DND-41 (cell line): ENCODE data around the gene S100A4.

Experiments used
- EZH2 ChIP-seq: IDR thresholded peaks from 3 replicates; pipeline ENCODE4 v1.6.1; 2012; ENCODE audit warnings: borderline replicate concordance, low read depth, mild to moderate bottlenecking, moderate library complexity, low read length, inconsistent platforms; ENCODE audit not compliant: severe bottlenecking
- TF ChIP-seq, protein P1 (sequence below): IDR thresholded peaks from 2 replicates; pipeline ENCODE4 v1.5.1; 2012; ENCODE audit warnings: borderline replicate concordance, low read length, moderate library complexity, mild to moderate bottlenecking; ENCODE audit not compliant: poor library complexity, severe bottlenecking; ENCODE audit errors: extremely low read depth

DNA sequence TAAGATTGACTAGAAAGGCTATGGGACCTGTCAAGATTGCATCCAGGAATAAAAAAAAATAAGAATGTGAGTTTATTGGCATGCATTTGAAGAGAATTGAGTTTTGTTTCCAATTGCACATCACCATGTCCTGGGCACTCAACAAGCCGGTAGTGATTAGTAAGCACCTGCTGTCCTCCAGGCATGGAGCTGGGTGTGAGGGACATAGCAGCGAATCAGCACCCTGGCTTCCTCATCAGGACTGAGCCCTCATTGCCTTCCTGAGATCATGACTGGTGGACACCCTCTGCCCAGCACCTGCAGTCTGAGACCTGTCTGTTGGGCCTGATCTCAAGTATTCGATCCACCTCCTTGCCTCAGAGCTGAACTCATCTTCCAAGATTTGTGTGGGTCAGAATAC lies 36.6 kb downstream of the S100A4 start:
- TF ChIP-seq, protein P1, sequence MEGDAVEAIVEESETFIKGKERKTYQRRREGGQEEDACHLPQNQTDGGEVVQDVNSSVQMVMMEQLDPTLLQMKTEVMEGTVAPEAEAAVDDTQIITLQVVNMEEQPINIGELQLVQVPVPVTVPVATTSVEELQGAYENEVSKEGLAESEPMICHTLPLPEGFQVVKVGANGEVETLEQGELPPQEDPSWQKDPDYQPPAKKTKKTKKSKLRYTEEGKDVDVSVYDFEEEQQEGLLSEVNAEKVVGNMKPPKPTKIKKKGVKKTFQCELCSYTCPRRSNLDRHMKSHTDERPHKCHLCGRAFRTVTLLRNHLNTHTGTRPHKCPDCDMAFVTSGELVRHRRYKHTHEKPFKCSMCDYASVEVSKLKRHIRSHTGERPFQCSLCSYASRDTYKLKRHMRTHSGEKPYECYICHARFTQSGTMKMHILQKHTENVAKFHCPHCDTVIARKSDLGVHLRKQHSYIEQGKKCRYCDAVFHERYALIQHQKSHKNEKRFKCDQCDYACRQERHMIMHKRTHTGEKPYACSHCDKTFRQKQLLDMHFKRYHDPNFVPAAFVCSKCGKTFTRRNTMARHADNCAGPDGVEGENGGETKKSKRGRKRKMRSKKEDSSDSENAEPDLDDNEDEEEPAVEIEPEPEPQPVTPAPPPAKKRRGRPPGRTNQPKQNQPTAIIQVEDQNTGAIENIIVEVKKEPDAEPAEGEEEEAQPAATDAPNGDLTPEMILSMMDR: no peak
- TF ChIP-seq EZH2: no peak
